Mammary epithelial cell (primary cell): ENCODE results near the gene TMPRSS5.
"Not testable (repeated sequence)": the region's sequence is repeated elsewhere in the genome, so short reads cannot be mapped to it uniquely, and the experiment has no call there.

Source experiments
- CTCF ChIP-seq, 2 donors: IDR thresholded peaks in 1 of 2; conservative IDR thresholded peaks in 1 of 2; 2 replicates each; pipeline ENCODE4 v1.5.1; 2011 to 2012; ENCODE audit warnings: inconsistent platforms in 2 of 2, low read length in 2 of 2, mild to moderate bottlenecking in 2 of 2, control low read depth in 1 of 2, low read depth in 1 of 2; ENCODE audit not compliant: insufficient read depth in 1 of 2; ENCODE audit errors: extremely low read depth in 1 of 2
- EZH2 ChIP-seq: IDR thresholded peaks from 2 replicates; pipeline ENCODE4 v1.6.1; 2012; ENCODE audit warnings: low read length, inconsistent platforms, borderline replicate concordance

- not testable (repeated sequence) for TF ChIP-seq CTCF (conservative IDR thresholded peaks at IDR 0.05 in 1 of 2, IDR thresholded peaks at IDR 0.05 in 1 of 2; ENCODE audit: extremely low read depth in 1 of 2, insufficient read depth in 1 of 2, low read depth in 1 of 2, low read length in 2 of 2); EZH2
Measured at GRCh38 chr11:113720478-113720877, 14.4 kb upstream of the TMPRSS5 start.
